Liver (tissue), 9 donors: ENCODE results near the gene PKIG. TPM values are rescaled to one million over a fixed set of nuclear protein-coding genes. Genes with fewer than 3 reads are reported as not detected.
A peak's percentile ranks its signal among the peaks of the same experiment; 100 is the strongest.

Experiments
- DNase-seq: peaks from one replicate; pipeline ENCODE4 v3.0.0-alpha.2; 2017; ENCODE audit warnings: low spot score
- H3K27ac ChIP-seq, 2 donors: one replicate each; pipeline ENCODE4 v1.7.0; 2013; ENCODE audit warnings: inconsistent platforms in 2 of 2, low read length in 2 of 2, control low read depth in 1 of 2, low read depth in 1 of 2, mild to moderate bottlenecking in 1 of 2
- H3K27me3 ChIP-seq, 4 donors: one replicate each; pipeline versions ENCODE4 v1.6.1 to v1.7.0; 2013; ENCODE audit warnings: low read length in 3 of 4, inconsistent platforms in 1 of 4, mild to moderate bottlenecking in 1 of 4, moderate library complexity in 1 of 4; ENCODE audit not compliant: control insufficient read depth in 4 of 4, insufficient read depth in 4 of 4
- H3K36me3 ChIP-seq, 4 donors: one replicate each; pipeline versions ENCODE4 v1.6.1 to v1.7.0; 2013; ENCODE audit warnings: low read length in 3 of 4, mild to moderate bottlenecking in 3 of 4, low read depth in 1 of 4, moderate library complexity in 1 of 4; ENCODE audit not compliant: control insufficient read depth in 4 of 4, insufficient read depth in 3 of 4
- H3K4me1 ChIP-seq, 4 donors: one replicate each; pipeline versions ENCODE4 v1.6.1 to v1.7.0; 2013; ENCODE audit warnings: low read length in 3 of 4, mild to moderate bottlenecking in 3 of 4, moderate library complexity in 1 of 4; ENCODE audit not compliant: control insufficient read depth in 4 of 4, insufficient read depth in 4 of 4
- H3K4me3 ChIP-seq, 3 donors: one replicate each; pipeline versions ENCODE4 v1.6.1 to v1.7.0; 2013; ENCODE audit warnings: low read length in 3 of 3, control low read depth in 1 of 3, low read depth in 1 of 3, mild to moderate bottlenecking in 1 of 3
- H3K9ac ChIP-seq, 2 donors: one replicate each; pipeline ENCODE4 v1.7.0; 2013; ENCODE audit warnings: low read length in 2 of 2, mild to moderate bottlenecking in 2 of 2, moderate library complexity in 2 of 2, control low read depth in 1 of 2, low read depth in 1 of 2
- H3K9me3 ChIP-seq, 4 donors: one replicate each; pipeline versions ENCODE4 v1.6.1 to v1.7.0; 2013; ENCODE audit warnings: low read length in 3 of 4; ENCODE audit not compliant: control insufficient read depth in 4 of 4
- CTCF ChIP-seq: fragments of 150-350 bp; IDR thresholded peaks from 2 replicates; pipeline ENCODE4 v1.5.1; 2017; ENCODE audit warnings: improper control_type of control experiment, low read depth, low read length; ENCODE audit not compliant: missing input control
- EGR1 ChIP-seq, 2 donors: IDR thresholded peaks; 2 replicates each; pipeline ENCODE4 v1.6.1; 2016 to 2018; ENCODE audit warnings: antibody characterized with exemption in 2 of 2, low read depth in 2 of 2
- FOXA1 ChIP-seq: IDR thresholded peaks from 2 replicates; pipeline ENCODE4 v1.6.1; 2016; ENCODE audit warnings: antibody characterized with exemption
- GABPA ChIP-seq, 2 donors: IDR thresholded peaks in 1 of 2; conservative IDR thresholded peaks in 1 of 2; 2 replicates each; pipeline ENCODE4 v1.6.1; 2016; ENCODE audit warnings: antibody characterized with exemption in 2 of 2, mild to moderate bottlenecking in 1 of 2, moderate library complexity in 1 of 2
- HNF4A ChIP-seq, 2 donors: conservative IDR thresholded peaks; 2 replicates each; pipeline ENCODE4 v1.6.1; 2016; ENCODE audit warnings: antibody characterized with exemption in 2 of 2, mild to moderate bottlenecking in 2 of 2
- MAX ChIP-seq: IDR thresholded peaks from 2 replicates; pipeline ENCODE4 v1.6.1; 2016; ENCODE audit warnings: antibody characterized with exemption
- NR2F2 ChIP-seq: IDR thresholded peaks from 2 replicates; pipeline ENCODE4 v1.6.1; 2016; ENCODE audit warnings: antibody characterized with exemption
- RAD21 ChIP-seq, 2 donors: IDR thresholded peaks; 2 replicates each; pipeline ENCODE4 v1.6.1; 2016; ENCODE audit warnings: antibody characterized with exemption in 2 of 2, mild to moderate bottlenecking in 2 of 2
- REST ChIP-seq: IDR thresholded peaks from 2 replicates; pipeline ENCODE4 v1.6.1; 2016; ENCODE audit warnings: antibody characterized with exemption, mild to moderate bottlenecking
- RXRA ChIP-seq, 2 donors: IDR thresholded peaks; 2 replicates each; pipeline ENCODE4 v1.6.1; 2017 to 2018; ENCODE audit warnings: antibody characterized with exemption in 2 of 2, mild to moderate bottlenecking in 1 of 2
- SP1 ChIP-seq: IDR thresholded peaks from 2 replicates; pipeline ENCODE4 v1.6.1; 2018; ENCODE audit warnings: antibody characterized with exemption, mild to moderate bottlenecking
- TAF1 ChIP-seq: conservative IDR thresholded peaks from 2 replicates; pipeline ENCODE4 v1.6.1; 2016; ENCODE audit warnings: antibody characterized with exemption, mild to moderate bottlenecking
- YY1 ChIP-seq: IDR thresholded peaks from 2 replicates; pipeline ENCODE4 v1.6.1; 2016; ENCODE audit warnings: antibody characterized with exemption, mild to moderate bottlenecking
- WGBS: extraction: QIAGEN DNeasy Blood & Tissue Kit; methylation state at CpG from one replicate; pipeline ENCODE4 v1.1.7; 2013; 5-methylcytosine and 5-hydroxymethylcytosine counted together
- polyA plus RNA-seq, 2 donors: library from polyadenylated mRNA; stranded (reverse) in 1 of 2; unstranded in 1 of 2; fragments of 200-250 nt in 1 of 2; fragments of >200 nt in 1 of 2; fragmentation: Nextera tagmentation in 1 of 2; extraction: Ambion mirVana in 1 of 2; gene quantifications; one replicate each; pipeline versions ENCODE4 v1.2.1 to v1.2.3, GENCODE V29; 2013 to 2015
- total RNA-seq, 2 donors: library from RNA; depleted of rRNA; stranded (reverse); fragments of >200 nt; gene quantifications; one replicate each; pipeline ENCODE4 v1.2.3, GENCODE V29; 2014
- donor health status: healthy.
- donor health status: healthy.
- donor health status: healthy.
- donor health status: healthy.
- donor health status: healthy.

The PKIG gene
- total and polyA plus RNA-seq, 4 donors: 10.6 to 24.3 (median 23.4) TPM

- H3K9me3 ChIP-seq: no peaks in the 10 kb centered on the region
- H3K27ac ChIP-seq: peak overlapping the region; percentile 23 to 65
- no peaks in the 10 kb centered on the region for H3K27me3 ChIP-seq
- no peak overlapping the region for H3K4me3 ChIP-seq
- H3K9ac ChIP-seq: no peak overlapping the region
- H3K4me1 ChIP-seq: peaks cover 7 to 21% (median 12%) of the 10 kb centered on the region in 4 donors
- WGBS: 78% methylated on average over 4 of the region's 4 CpGs
- DNase-seq: no peak
- TF ChIP-seq CTCF (no peak), EGR1 (IDR thresholded peaks at IDR 0.05; ENCODE audit: low read depth in 2 of 2) (no peak), REST (no peak), TAF1 (no peak), SP1 (no peak), HNF4A (conservative IDR thresholded peaks at IDR 0.05) (no peak), FOXA1 (no peak), GABPA (IDR thresholded peaks at IDR 0.05 in 1 of 2, conservative IDR thresholded peaks at IDR 0.05 in 1 of 2) (peak in 1 of 2 donors; percentile 10), RXRA (IDR thresholded peaks at IDR 0.05) (no peak), MAX (no peak), YY1 (no peak), RAD21 (IDR thresholded peaks at IDR 0.05) (no peak), NR2F2 (peak; percentile 78)
- H3K36me3 ChIP-seq: peaks cover 0 to 1% (median 0%) of the 10 kb centered on the region in 4 donors
Observed at GRCh38 chr20:44598423-44599305, 16.3 kb downstream of the PKIG start.

- no peak overlapping the region for H3K9ac ChIP-seq
- peak overlapping the region in 1 of 2 donors; percentile 51 for H3K27ac ChIP-seq
- H3K4me3 ChIP-seq: no peak overlapping the region
- peaks cover 7 to 21% (median 12%) of the 10 kb centered on the region in 4 donors for H3K4me1 ChIP-seq
- no peak for TF ChIP-seq MAX
- no peak for DNase-seq
- WGBS: 86% methylated on average over 1 of the region's 1 CpG
- no peaks in the 10 kb centered on the region for H3K9me3 ChIP-seq
- H3K27me3 ChIP-seq: no peaks in the 10 kb centered on the region
- peaks cover 0 to 1% (median 0%) of the 10 kb centered on the region in 4 donors for H3K36me3 ChIP-seq
Observed at GRCh38 chr20:44599715-44600114, 17.3 kb downstream of the PKIG start.
